GM11168 (cell line): ENCODE measurements around the gene UTP14C.
"Not testable (repeated sequence)": the region's sequence is repeated elsewhere in the genome, so short reads cannot be mapped to it uniquely, and the experiment has no call there.

Experiments
- in situ Hi-C: fragments of 300-500 bp; cut with MboI; formaldehyde crosslinking; loops from one replicate; pipeline ENCODE4 v1.12.0; 2022; ENCODE audit warnings: low sequenced_read_pairs; ENCODE audit not compliant: unreplicated experiment

UTP14C gene, protein sequence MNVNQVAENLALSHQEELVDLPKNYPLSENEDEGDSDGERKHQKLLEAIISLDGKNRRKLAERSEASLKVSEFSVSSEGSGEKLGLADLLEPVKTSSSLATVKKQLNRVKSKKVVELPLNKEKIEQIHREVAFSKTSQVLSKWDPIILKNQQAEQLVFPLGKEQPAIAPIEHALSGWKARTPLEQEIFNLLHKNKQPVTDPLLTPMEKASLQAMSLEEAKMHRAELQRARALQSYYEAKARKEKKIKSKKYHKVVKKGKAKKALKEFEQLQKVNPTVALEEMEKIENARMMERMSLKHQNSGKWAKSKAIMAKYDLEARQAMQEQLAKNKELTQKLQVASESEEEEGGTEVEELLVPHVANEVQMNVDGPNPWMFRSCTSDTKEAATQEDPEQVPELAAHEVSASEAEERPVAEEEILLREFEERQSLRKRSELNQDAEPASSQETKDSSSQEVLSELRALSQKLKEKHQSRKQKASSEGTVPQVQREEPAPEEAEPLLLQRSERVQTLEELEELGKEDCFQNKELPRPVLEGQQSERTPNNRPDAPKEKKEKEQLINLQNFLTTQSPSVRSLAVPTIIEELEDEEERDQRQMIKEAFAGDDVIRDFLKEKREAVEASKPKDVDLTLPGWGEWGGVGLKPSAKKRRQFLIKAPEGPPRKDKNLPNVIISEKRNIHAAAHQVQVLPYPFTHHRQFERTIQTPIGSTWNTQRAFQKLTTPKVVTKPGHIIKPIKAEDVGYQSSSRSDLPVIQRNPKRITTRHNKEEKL

GRCh38 chr13:52024481-52024880, at the start of gene UTP14C:
Gene UTP14C, plus strand, starts transcription at chr13:52024691. Its CDS starts 4,114 bp downstream, at chr13:52028805.
- in situ Hi-C loops = no loop called here

GRCh38 chr13:51976423-51976822, 48.1 kb upstream of the UTP14C start:
- in situ Hi-C loops = no loop called here

- in situ Hi-C loops = no loop called here
These were observed 47.6 kb upstream of the UTP14C start for GRCh38 chr13:51976890-51977289.

- in situ Hi-C loops = no loop called here
These were observed 46.9 kb upstream of the UTP14C start for GRCh38 chr13:51977625-51978024.

- in situ Hi-C loops = no loop called here
These were observed 45.5 kb upstream of the UTP14C start for GRCh38 chr13:51978796-51979556.

DNA sequence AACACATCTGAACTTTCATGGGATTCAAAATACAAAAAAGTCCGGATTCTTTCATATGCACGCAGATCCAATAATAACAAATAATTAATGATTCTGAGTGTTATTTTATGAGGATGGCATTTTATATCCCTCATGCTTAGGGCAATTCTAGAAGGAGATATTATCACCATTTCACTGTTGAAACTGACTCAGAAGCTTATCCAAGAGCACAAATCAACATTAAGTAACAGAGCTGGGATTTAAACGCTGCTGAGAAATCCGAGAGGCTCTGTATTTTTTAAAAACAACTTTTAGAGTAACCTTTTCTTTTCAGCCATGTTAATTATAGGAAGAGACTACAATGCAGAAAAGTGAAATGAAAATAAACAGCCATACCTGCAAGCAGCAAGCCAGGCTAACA, 43.6 kb upstream of the UTP14C start:
- in situ Hi-C loops = no loop called here

- in situ Hi-C loops = no loop called here
These were observed 43.1 kb upstream of the UTP14C start for GRCh38 chr13:51981355-51981754.

GRCh38 chr13:51983292-51983691, 41.2 kb upstream of the UTP14C start:
- in situ Hi-C loops = not testable (repeated sequence)

DNA sequence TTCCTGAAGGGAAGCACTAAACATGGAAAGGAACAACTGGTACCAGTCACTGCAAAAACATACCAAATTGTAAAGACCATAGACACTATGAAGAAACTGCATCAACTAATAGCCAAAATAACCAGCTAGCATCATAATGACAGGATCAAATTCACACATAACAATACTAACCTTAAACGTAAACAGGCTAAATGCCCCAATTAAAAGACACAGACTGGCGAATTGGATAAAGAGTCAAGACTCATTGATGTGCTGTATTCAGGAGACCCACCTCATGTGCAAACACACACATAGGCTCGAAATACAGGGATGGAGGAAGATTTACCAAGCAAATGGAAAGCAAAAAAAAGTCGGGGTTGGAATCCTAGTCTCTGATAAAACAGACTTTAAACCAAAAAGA, 39.6 kb upstream of the UTP14C start:
- in situ Hi-C loops = not testable (repeated sequence)

GRCh38 chr13:51988988-51989618, 35.4 kb upstream of the UTP14C start:
- in situ Hi-C loops = no loop called here

DNA sequence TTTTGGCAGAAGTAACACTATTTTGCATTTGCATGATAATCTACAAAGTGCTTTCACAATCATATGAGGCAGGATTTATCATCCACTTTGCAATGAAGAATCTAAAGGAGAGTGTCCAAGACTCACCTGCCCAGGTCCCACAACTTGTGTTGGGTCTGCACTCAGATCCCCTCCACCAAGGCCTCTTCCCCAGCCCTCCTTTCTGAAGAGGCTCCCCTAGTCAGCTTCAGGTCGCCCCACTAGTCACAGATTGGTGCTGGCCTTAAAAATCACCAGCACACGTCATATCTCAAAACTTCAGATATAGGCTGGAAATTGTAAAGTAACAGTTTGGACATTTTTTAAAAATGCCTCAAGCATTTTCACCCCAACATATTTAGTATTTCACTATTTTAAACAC, 30.8 kb upstream of the UTP14C start:
- in situ Hi-C loops = no loop called here

DNA sequence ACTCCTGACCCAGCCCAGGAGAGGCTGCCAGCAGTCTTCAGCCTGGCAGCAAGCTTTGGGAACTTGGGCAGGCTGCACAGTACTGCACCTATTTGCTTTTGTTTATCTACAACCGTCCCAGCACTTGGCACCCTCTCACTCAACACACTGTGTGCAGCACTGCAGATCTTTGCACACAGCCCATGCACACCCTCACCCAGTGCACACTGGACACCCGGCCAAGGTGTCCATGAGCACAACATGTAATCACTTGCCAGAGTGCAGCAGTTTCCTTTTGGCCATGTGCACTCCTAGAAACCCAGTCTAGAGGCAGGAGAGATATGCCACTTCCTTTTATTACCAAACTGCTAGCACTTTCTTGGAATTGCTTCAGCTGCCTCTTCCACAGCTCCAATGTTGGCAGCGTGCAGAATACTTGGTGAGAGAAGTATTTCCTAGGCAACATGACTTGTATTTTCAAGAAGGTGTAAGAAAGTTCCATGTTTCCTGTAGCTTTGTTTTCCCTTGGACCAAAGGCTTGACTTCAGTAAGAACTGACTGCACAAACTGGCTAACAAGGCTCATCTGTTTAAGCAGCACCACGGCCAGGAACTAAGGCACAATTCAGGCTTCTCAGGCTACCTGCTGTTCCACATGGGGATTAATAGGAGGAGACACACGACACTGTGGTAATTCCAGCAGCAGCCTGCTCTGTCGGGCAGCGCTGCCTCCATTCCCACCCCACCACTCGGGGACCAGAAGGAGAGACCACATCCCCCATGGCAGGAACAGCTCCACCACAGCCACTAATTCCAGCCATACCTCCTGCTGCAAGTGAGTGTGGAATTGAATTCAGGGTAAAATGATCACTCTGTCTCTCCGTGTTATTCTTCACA, 28.6 kb upstream of the UTP14C start:
- in situ Hi-C loops = no loop called here

GRCh38 chr13:51996641-51997040, 27.9 kb upstream of the UTP14C start:
- in situ Hi-C loops = no loop called here

- in situ Hi-C loops = no loop called here
These were observed 27.3 kb upstream of the UTP14C start for GRCh38 chr13:51997186-51997585.

- in situ Hi-C loops = no loop called here
These were observed 26.7 kb upstream of the UTP14C start for GRCh38 chr13:51997641-51998330.

- in situ Hi-C loops = no loop called here
These were observed 25.6 kb upstream of the UTP14C start for GRCh38 chr13:51998723-51999509.

DNA sequence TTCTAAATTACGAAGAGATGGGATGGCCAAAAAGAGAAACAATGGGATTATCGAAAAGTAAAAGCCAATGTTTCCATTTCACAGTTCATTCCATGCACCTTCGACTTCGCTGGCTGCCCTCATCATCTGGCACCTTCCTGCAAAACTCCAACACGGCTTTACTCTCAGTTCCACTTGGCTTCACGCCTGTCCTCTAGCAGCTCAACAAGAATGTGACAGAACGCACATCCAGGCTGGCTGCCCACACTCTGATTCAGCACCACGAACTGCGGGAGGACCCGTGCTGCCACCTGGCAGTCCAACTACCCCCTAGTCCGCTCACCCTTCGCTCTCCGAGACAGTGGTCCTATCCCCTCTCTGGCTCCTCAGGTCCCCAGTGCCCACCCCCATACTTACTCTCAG, 25.0 kb upstream of the UTP14C start:
- in situ Hi-C loops = no loop called here

- in situ Hi-C loops = no loop called here
These were observed 24.6 kb upstream of the UTP14C start for GRCh38 chr13:51999921-52000320.
